ENCODE results near the gene PANK2.

GRCh38 chr20:3976511-3976910 is 87.3 kb downstream of the PANK2 start:
- no peak for TF ChIP-seq CTCF (conservative IDR thresholded peaks at IDR 0.05; ENCODE audit: low read depth, low read length)
- no peak for TF ChIP-seq EZH2 (IDR thresholded peaks at IDR 0.05; ENCODE audit: borderline replicate concordance, low read depth, low read length, poor library complexity, severe bottlenecking)

All from A673 (cell line).